GM23248 (cell line): ENCODE measurements around the gene B3GNT2. TPM values are rescaled to one million over a fixed set of nuclear protein-coding genes. Genes with fewer than 3 reads are reported as not detected.

Experiments used
- DNase-seq: peaks from one replicate; pipeline ENCODE4 v3.0.0-alpha.2; 2015
- H2AFZ ChIP-seq: fragments of 200-600 bp; sonication (generic); 2 replicates; pipeline ENCODE4 v1.6.1; 2016; ENCODE audit warnings: antibody characterized with exemption
- H3F3A ChIP-seq: fragments of 200-600 bp; sonication (generic); 2 replicates; pipeline ENCODE4 v1.6.1; 2016; ENCODE audit warnings: mild to moderate bottlenecking, antibody characterized with exemption, mixed run types; ENCODE audit not compliant: insufficient read depth
- H3K27ac ChIP-seq: fragments of 200-600 bp; sonication (generic); 2 replicates; pipeline ENCODE4 v1.5.1; 2016; ENCODE audit warnings: mild to moderate bottlenecking
- H3K27me3 ChIP-seq: fragments of 200-600 bp; sonication (generic); replicated peaks from 2 replicates; pipeline ENCODE4 v1.6.1; 2016; ENCODE audit warnings: mild to moderate bottlenecking; ENCODE audit not compliant: insufficient read depth
- H3K36me3 ChIP-seq: fragments of 200-600 bp; sonication (generic); 2 replicates; pipeline ENCODE4 v1.6.1; 2016; ENCODE audit warnings: low read depth, mild to moderate bottlenecking
- H3K4me1 ChIP-seq: fragments of 200-600 bp; sonication (generic); 2 replicates; pipeline ENCODE4 v1.6.1; 2016; ENCODE audit warnings: mild to moderate bottlenecking; ENCODE audit not compliant: insufficient read depth
- H3K4me2 ChIP-seq: fragments of 200-600 bp; sonication (generic); one replicate; pipeline ENCODE4 v1.6.1; 2016; ENCODE audit warnings: mild to moderate bottlenecking; ENCODE audit not compliant: unreplicated experiment
- H3K4me3 ChIP-seq: fragments of 200-600 bp; sonication (generic); 2 replicates; pipeline ENCODE4 v1.5.1; 2016; ENCODE audit warnings: mild to moderate bottlenecking
- H3K79me2 ChIP-seq: fragments of 200-600 bp; sonication (generic); 2 replicates; pipeline ENCODE4 v1.6.1; 2016; ENCODE audit warnings: mild to moderate bottlenecking; ENCODE audit not compliant: insufficient read depth
- H3K9ac ChIP-seq: fragments of 200-600 bp; sonication (generic); 2 replicates; pipeline ENCODE4 v1.6.1; 2016; ENCODE audit warnings: mild to moderate bottlenecking
- H3K9me2 ChIP-seq: fragments of 200-600 bp; sonication (generic); 2 replicates; pipeline ENCODE4 v1.6.1; 2016; ENCODE audit warnings: mixed run types, mild to moderate bottlenecking, moderate library complexity; ENCODE audit not compliant: insufficient read depth
- H3K9me3 ChIP-seq: fragments of 200-600 bp; sonication (generic); one replicate; pipeline ENCODE4 v1.6.1; 2017; ENCODE audit warnings: low read depth
- H4K20me1 ChIP-seq: fragments of 200-600 bp; sonication (generic); 2 replicates; pipeline ENCODE4 v1.6.0; 2016; ENCODE audit not compliant: insufficient read depth
- EZH2 ChIP-seq: fragments of 200-600 bp; sonication (generic); IDR thresholded peaks from 2 replicates; pipeline ENCODE4 v1.6.1; 2018; ENCODE audit warnings: antibody characterized with exemption, mild to moderate bottlenecking; ENCODE audit not compliant: insufficient read depth, poor library complexity, severe bottlenecking
- EZH2phosphoT487 ChIP-seq: fragments of 200-600 bp; sonication (generic); IDR thresholded peaks from 2 replicates; pipeline ENCODE4 v1.6.1; 2018; ENCODE audit warnings: antibody characterized with exemption, moderate library complexity, mild to moderate bottlenecking, low read depth; ENCODE audit not compliant: insufficient read depth
- WGBS, 2 experiments: methylation state at CpG; one replicate each; pipeline ENCODE4 v1.1.6; 2015 to 2017; ENCODE audit warnings: low lambda C conversion rate in 2 of 2, low coverage in 1 of 2; ENCODE audit errors: missing lambda C conversion rate in 2 of 2; 5-methylcytosine and 5-hydroxymethylcytosine counted together
- in situ Hi-C: fragments of 300-500 bp; cut with MboI; formaldehyde crosslinking; loops from 2 replicates; pipeline ENCODE4 v1.15.0; 2020
- polyA plus RNA-seq: library from polyadenylated mRNA; unstranded; fragments of >200 nt; fragmentation: Nextera tagmentation; extraction: Ambion mirVana; gene quantifications from 2 replicates; pipeline ENCODE4 v1.2.1, GENCODE V29; 2016
- total RNA-seq: library from RNA; depleted of rRNA; stranded (reverse); fragments of >200 nt; shearing (Covaris generic); gene quantifications from 2 replicates; pipeline ENCODE4 v1.2.3, GENCODE V29; 2014

B3GNT2 gene
- total and polyA plus RNA-seq, 2 experiments from 2014 or later, result 11.0 to 14.2 TPM

- WGBS, 2 experiments, result 79 to 87% methylated on average over 6 of the region's 6 CpGs
- Histone ChIP-seq H3K4me3 (no peak overlapping the region), H3K4me2 (no peak overlapping the region), H3K4me1 (no peaks in the 10 kb centered on the region), H3K9ac (no peak overlapping the region), H3K9me2 (no peaks in the 10 kb centered on the region), H3K27me3 (no peaks in the 10 kb centered on the region), H3K27ac (no peak overlapping the region), H4K20me1 (no peaks in the 10 kb centered on the region), H3K9me3 (no peaks in the 10 kb centered on the region), H3K79me2 (no peaks in the 10 kb centered on the region), H3F3A (no peaks in the 10 kb centered on the region), H2AFZ (no peak overlapping the region), H3K36me3 (no peaks in the 10 kb centered on the region)
- in situ Hi-C loops, result no loop called here
- TF ChIP-seq EZH2phosphoT487 (no peak), EZH2 (no peak)
- DNase-seq, result no peak
Measured at GRCh38 chr2:62243983-62244382, 48.1 kb downstream of the B3GNT2 start.

GRCh38 chr2:62248226-62248625 lies 52.3 kb downstream of the B3GNT2 start:
- Histone ChIP-seq H2AFZ (no peak overlapping the region), H3K36me3 (no peaks in the 10 kb centered on the region), H3K9me3 (no peaks in the 10 kb centered on the region), H3K4me1 (no peaks in the 10 kb centered on the region), H3K4me2 (no peak overlapping the region), H3K27me3 (no peaks in the 10 kb centered on the region), H3F3A (no peaks in the 10 kb centered on the region), H4K20me1 (no peaks in the 10 kb centered on the region), H3K79me2 (no peaks in the 10 kb centered on the region), H3K27ac (no peak overlapping the region), H3K9me2 (no peaks in the 10 kb centered on the region), H3K4me3 (no peak overlapping the region), H3K9ac (no peak overlapping the region)
- WGBS, 2 experiments, result 75 to 76% methylated on average over 3 of the region's 3 CpGs
- in situ Hi-C loops, result no loop called here
- DNase-seq, result no peak
- TF ChIP-seq EZH2phosphoT487 (no peak), EZH2 (no peak)

- Histone ChIP-seq H2AFZ (no peak overlapping the region), H3F3A (no peaks in the 10 kb centered on the region), H3K9ac (no peak overlapping the region), H3K4me2 (no peak overlapping the region), H3K27me3 (no peaks in the 10 kb centered on the region), H3K36me3 (no peaks in the 10 kb centered on the region), H3K4me1 (no peaks in the 10 kb centered on the region), H3K79me2 (no peaks in the 10 kb centered on the region), H3K27ac (no peak overlapping the region), H4K20me1 (no peaks in the 10 kb centered on the region), H3K4me3 (no peak overlapping the region), H3K9me2 (no peaks in the 10 kb centered on the region), H3K9me3 (no peaks in the 10 kb centered on the region)
- no peak for TF ChIP-seq EZH2phosphoT487
- no peak for TF ChIP-seq EZH2
- WGBS, 2 experiments, result 79 to 81% methylated on average over 4 of the region's 4 CpGs
- no peak for DNase-seq
- in situ Hi-C loops, result no loop called here
Measured at GRCh38 chr2:62250239-62250638, 54.3 kb downstream of the B3GNT2 start.

- Histone ChIP-seq H3K9ac (no peak overlapping the region), H2AFZ (no peak overlapping the region), H3K4me2 (no peak overlapping the region), H3K36me3 (no peaks in the 10 kb centered on the region), H3K27ac (no peak overlapping the region), H3K4me3 (no peak overlapping the region), H3K27me3 (no peaks in the 10 kb centered on the region), H3K4me1 (no peaks in the 10 kb centered on the region), H3F3A (no peaks in the 10 kb centered on the region), H4K20me1 (no peaks in the 10 kb centered on the region), H3K9me2 (no peaks in the 10 kb centered on the region), H3K79me2 (no peaks in the 10 kb centered on the region), H3K9me3 (no peaks in the 10 kb centered on the region)
- TF ChIP-seq EZH2 (no peak), EZH2phosphoT487 (no peak)
- in situ Hi-C loops, result no loop called here
- DNase-seq, result no peak
- 81 to 85% methylated on average over 1 of the region's 1 CpG for WGBS, 2 experiments
Measured at GRCh38 chr2:62254424-62255266, 58.7 kb downstream of the B3GNT2 start.
